Hypothalamus (tissue), 51 donors: ENCODE results near the gene RELCH.

Source experiments
- DNase-seq, 51 donors: peaks; one replicate each; lab custom pipeline; 2025; lab: John Stamatoyannopoulos, UW

Gene RELCH

GRCh38 chr18:62187543-62188510 is 772 bp downstream of the RELCH start:
- peak in 22 of 51 donors; percentile 3 to 57 (median 26) for DNase-seq

- DNase-seq, result no peak
These were observed 2.2 kb downstream of the RELCH start for GRCh38 chr18:62189208-62189607.

GRCh38 chr18:62196079-62196478 is 9.0 kb downstream of the RELCH start:
- DNase-seq, result no peak

GRCh38 chr18:62196980-62197379 is 9.9 kb downstream of the RELCH start:
- no peak for DNase-seq

- DNase-seq, result no peak
These were observed 11.2 kb downstream of the RELCH start for GRCh38 chr18:62198259-62198658.

- no peak for DNase-seq
These were observed 12.6 kb downstream of the RELCH start for GRCh38 chr18:62199629-62200028.

GRCh38 chr18:62200121-62200914 is 13.3 kb downstream of the RELCH start:
- DNase-seq, result no peak

GRCh38 chr18:62201870-62202269 is 14.8 kb downstream of the RELCH start:
- DNase-seq, result no peak

- DNase-seq, result no peak
These were observed 18.8 kb downstream of the RELCH start for GRCh38 chr18:62205824-62206223.

- no peak for DNase-seq
These were observed 19.5 kb downstream of the RELCH start for GRCh38 chr18:62206593-62206992.

GRCh38 chr18:62209046-62209445 is 22.0 kb downstream of the RELCH start:
- DNase-seq, result no peak

- no peak for DNase-seq
These were observed 23.1 kb downstream of the RELCH start for GRCh38 chr18:62210138-62210537.

GRCh38 chr18:62211325-62211828 is 24.3 kb downstream of the RELCH start:
- DNase-seq, result no peak

- no peak for DNase-seq
These were observed 27.7 kb downstream of the RELCH start for GRCh38 chr18:62214790-62215189.

GRCh38 chr18:62224229-62224628 is 37.2 kb downstream of the RELCH start:
- DNase-seq, result no peak

GRCh38 chr18:62226047-62226446 is 39.0 kb downstream of the RELCH start:
- DNase-seq, result no peak

- no peak for DNase-seq
These were observed 49.2 kb downstream of the RELCH start for GRCh38 chr18:62236252-62236651.

GRCh38 chr18:62239475-62239874 is 52.4 kb downstream of the RELCH start:
- no peak for DNase-seq

- DNase-seq, result no peak
These were observed 55.9 kb downstream of the RELCH start for GRCh38 chr18:62242955-62243354.

GRCh38 chr18:62245177-62245576 is 58.1 kb downstream of the RELCH start:
- no peak for DNase-seq

- no peak for DNase-seq
These were observed 58.6 kb downstream of the RELCH start for GRCh38 chr18:62245699-62246098.
